Left renal pelvis (tissue), 4 donors: ENCODE results near the gene SHE. TPM values are rescaled to one million over a fixed set of nuclear protein-coding genes. Genes with fewer than 3 reads are reported as not detected.

Experiments
- polyA plus RNA-seq, 4 donors: library from polyadenylated mRNA; unstranded; fragments of 120-200 nt; gene quantifications; one replicate each; pipeline ENCODE4 v1.2.1, GENCODE V29; 2013; ENCODE audit not compliant: insufficient read length in 4 of 4

Gene SHE
- polyA plus RNA-seq, 4 donors = 8.5 to 11.3 (median 10.6) TPM

Other genes starting within 250 kb of the SHE start
- 10 to 100 TPM; 62.7 to 81.8 (median 78.3) TPM for gene HAX1, start 229.8 kb downstream of the SHE start, polyA plus RNA-seq
- under 1 TPM in 2 of 4 donors, not detected in 2; 0.09 to 0.41 TPM for gene AQP10, start 181.3 kb downstream of the SHE start, polyA plus RNA-seq
- 10 to 100 TPM; 24.4 to 45.4 (median 28.3) TPM for gene ATP8B2, start 176.9 kb downstream of the SHE start, polyA plus RNA-seq
- 1 to 10 TPM; 4.6 to 6.6 (median 5.4) TPM for gene IL6R, start 97.1 kb downstream of the SHE start, polyA plus RNA-seq
- gene TDRD10, start 193 bp downstream of the SHE start, polyA plus RNA-seq = 1 to 10 TPM in 3 of 4 donors, under 1 TPM in 1; 0.67 to 2.6 (median 1.8) TPM
- gene UBE2Q1, start 56.2 kb upstream of the SHE start, polyA plus RNA-seq = 100 to 1,000 TPM in 3 of 4 donors, 10 to 100 TPM in 1; 89.8 to 130 (median 112) TPM
- under 1 TPM; 0.35 to 0.50 (median 0.39) TPM for gene CHRNB2, start 65.4 kb upstream of the SHE start, polyA plus RNA-seq
- gene ADAR, start 105.8 kb upstream of the SHE start, polyA plus RNA-seq = 100 to 1,000 TPM; 131 to 146 (median 142) TPM